Measurements from ENCODE around the gene PRKCH. TPM values are rescaled to one million over a fixed set of nuclear protein-coding genes. Genes with fewer than 3 reads are reported as not detected.

The PRKCH gene
- total and polyA plus RNA-seq, 2 of the 13 experiments (the other 11 are each of a cell fraction or from before 2014, with no cell fraction given), result 0.48 to 1.3 TPM

- ATAC-seq, result no peak
- Histone ChIP-seq H4K20me1 (ENCODE audit: insufficient read depth, low read length) (no peaks in the 10 kb centered on the region), H3K36me3 (replicated peaks in 1 of 2; ENCODE audit: control insufficient read depth in 1 of 2, insufficient read depth in 2 of 2, low read length in 2 of 2) (no peaks in the 10 kb centered on the region), H3K27me3 (ENCODE audit: control insufficient read depth in 1 of 2, insufficient read depth in 2 of 2, low read length in 2 of 2) (no peaks in the 10 kb centered on the region; a peak in 1 of 5 replicates), H2AFZ (ENCODE audit: low read length) (no peak overlapping the region), H3K4me3 (replicated peaks in 1 of 3; ENCODE audit: insufficient read depth in 1 of 3, low read depth in 2 of 3, low read length in 3 of 3) (no peak overlapping the region), H3K9ac (ENCODE audit: insufficient read depth, low read depth, low read length) (no peak overlapping the region), H3K9me3 (ENCODE audit: low read length) (no peaks in the 10 kb centered on the region), H3K79me2 (ENCODE audit: insufficient read depth, low read length) (no peaks in the 10 kb centered on the region), H3K27ac (ENCODE audit: extremely low read length, insufficient read depth, low read length) (no peak overlapping the region), H3K4me1 (ENCODE audit: insufficient read depth, low read length) (no peaks in the 10 kb centered on the region), H3K4me2 (ENCODE audit: low read depth, low read length) (no peak overlapping the region)
- 23% methylated on average over 4 of the region's 4 CpGs for WGBS (ENCODE audit: low lambda C conversion rate)
- TF ChIP-seq PHF20 (CRISPR knock-in tag; IDR thresholded peaks at IDR 0.05) (no peak), ZNF383 (CRISPR knock-in tag; IDR thresholded peaks at IDR 0.05; ENCODE audit: borderline replicate concordance) (no peak), CSRNP1 (CRISPR knock-in tag; IDR thresholded peaks at IDR 0.05) (no peak), ZSCAN29 (CRISPR knock-in tag; conservative IDR thresholded peaks at IDR 0.05) (no peak), ATRX (CRISPR knock-in tag; IDR thresholded peaks at IDR 0.05; ENCODE audit: borderline replicate concordance) (no peak), ZBTB7A (CRISPR knock-in tag; IDR thresholded peaks at IDR 0.05) (no peak), ZNF687 (CRISPR knock-in tag; IDR thresholded peaks at IDR 0.05) (no peak), HHEX (CRISPR knock-in tag; IDR thresholded peaks at IDR 0.05) (no peak), ZFP36L1 (CRISPR knock-in tag; IDR thresholded peaks at IDR 0.05) (no peak), ZNF205 (CRISPR knock-in tag; IDR thresholded peaks at IDR 0.05) (no peak), SMAD3 (CRISPR knock-in tag; IDR thresholded peaks at IDR 0.05) (no peak), ZNF367 (CRISPR knock-in tag; IDR thresholded peaks at IDR 0.05; ENCODE audit: borderline replicate concordance) (no peak), MAF1 (CRISPR knock-in tag; IDR thresholded peaks at IDR 0.05; ENCODE audit: borderline replicate concordance) (no peak), ZNF792 (CRISPR knock-in tag; IDR thresholded peaks at IDR 0.05) (no peak), DMAP1 (CRISPR knock-in tag; IDR thresholded peaks at IDR 0.05) (no peak)
- BruUV-seq (replicated peaks), result no TSS peak
- ChIA-PET CTCF (ENCODE audit: low intra/inter-chr PET ratio, low total read pairs) (no interaction called here), POLR2A (no interaction called here)
- intact Hi-C loops (cut with micrococcal nuclease; ENCODE audit: unreplicated experiment) (no loop called here), in situ Hi-C loops (cut with HindIII; ENCODE audit: extremely low pct_ligation_motif_present, low pct_unique_long_range_greater_than_20kb) (loop anchor here (10.0 kb wide), 1 partner anchor 670 kb away; no protein-coding TSS in a partner anchor)
- no peak for FAIRE-seq
- no peak for DNase-seq (ENCODE audit: low spot score)
Observed at GRCh38 chr14:61454545-61454944, 133.2 kb downstream of the PRKCH start.
